GM10248 (cell line): ENCODE results near the gene CRTAC1.

Source experiments
- CTCF ChIA-PET: fragments of 300-600 bp; sonication (Branson Sonifier 250); formaldehyde crosslinking; extraction: SDS; loops from one replicate; lab custom pipeline; 2021; ENCODE audit warnings: antibody characterized with exemption; lab: Yijun Ruan, JAX
- POLR2A ChIA-PET: fragments of 350-650 bp; sonication (Branson Sonifier 250); formaldehyde crosslinking; extraction: SDS; loops from one replicate; lab custom pipeline; 2020; ENCODE audit warnings: antibody characterized with exemption; lab: Yijun Ruan, JAX
- DNase-seq: peaks from one replicate; pipeline ENCODE4 v3.0.0; 2012; ENCODE audit errors: extremely low spot score
- CTCF ChIP-seq: IDR thresholded peaks from 2 replicates; pipeline ENCODE4 v1.5.1; 2012; ENCODE audit warnings: mild to moderate bottlenecking, low read depth; ENCODE audit errors: extremely low read depth, missing control alignments, control extremely low read depth

Gene CRTAC1

GRCh38 chr10:97948822-97949221 lies 81.6 kb downstream of the CRTAC1 start:
- ChIA-PET CTCF (interaction anchor here (1.4 kb wide), 1 partner anchor 92 kb away, joined by 5 read pairs; no protein-coding TSS in a partner anchor), POLR2A (no interaction called here)
- no peak for TF ChIP-seq CTCF
- no peak for DNase-seq

GRCh38 chr10:97944772-97945171 lies 85.6 kb downstream of the CRTAC1 start:
- ChIA-PET POLR2A (no interaction called here), CTCF (no interaction called here)
- TF ChIP-seq CTCF, result no peak
- DNase-seq, result no peak

- CTCF ChIA-PET, result interaction anchor here (1.5 kb wide), 1 partner anchor 8 kb away, joined by 3 read pairs; no protein-coding TSS in a partner anchor
- no peak for TF ChIP-seq CTCF
- no peak for DNase-seq
- POLR2A ChIA-PET, result no interaction called here
Observed at GRCh38 chr10:97943294-97943693, 87.1 kb downstream of the CRTAC1 start.

GRCh38 chr10:97940534-97940933 lies 89.9 kb downstream of the CRTAC1 start:
- DNase-seq, result no peak
- ChIA-PET POLR2A (no interaction called here), CTCF (interaction anchor here (1.3 kb wide), 2 partner anchors 88 to 100 kb away, joined by 3 to 4 read pairs; no protein-coding TSS in a partner anchor)
- no peak for TF ChIP-seq CTCF

GRCh38 chr10:97939446-97939990 lies 90.9 kb downstream of the CRTAC1 start:
- CTCF ChIA-PET, result interaction anchor here (1.3 to 1.8 kb wide), 2 partner anchors 11 to 101 kb away, joined by 4 read pairs; no protein-coding TSS in a partner anchor
- POLR2A ChIA-PET, result no interaction called here
- DNase-seq, result no peak
- no peak for TF ChIP-seq CTCF

- CTCF ChIA-PET, result interaction anchor here (1.1 to 1.5 kb wide), 3 partner anchors 13 to 104 kb away, joined by 3 read pairs; no protein-coding TSS in a partner anchor
- POLR2A ChIA-PET, result no interaction called here
- DNase-seq, result no peak
- no peak for TF ChIP-seq CTCF
Observed at GRCh38 chr10:97937928-97938327, 92.5 kb downstream of the CRTAC1 start.
